IMR-90 (cell line): ENCODE data around the gene MLH1. TPM values are rescaled to one million over a fixed set of nuclear protein-coding genes. Genes with fewer than 3 reads are reported as not detected.

Source experiments
- ATAC-seq: fragments of 200-7000 bp; cut with Tn5 transposase; 2 replicates; pipeline ENCODE4 v1.9.1; 2020; ENCODE audit warnings: low read depth, mild to moderate bottlenecking, moderate library complexity
- BruUV-seq: library from RNA; stranded (reverse); fragments of 400-500 nt; replicated peaks from 2 replicates; lab custom pipeline; 2021; lab: Mats Ljungman, UMichigan
- CTCF ChIA-PET: fragments of 300-600 bp; formaldehyde crosslinking; extraction: SDS; loops from one replicate; lab custom pipeline; 2021; ENCODE audit warnings: antibody characterized with exemption; lab: Yijun Ruan, JAX
- POLR2A ChIA-PET: fragments of 300-600 bp; sonication (Branson Sonifier 250); formaldehyde crosslinking; loops from one replicate; lab custom pipeline; 2022; ENCODE audit warnings: antibody characterized with exemption; ENCODE audit not compliant: unreplicated experiment; lab: Charles Lee
- DNase-seq: peaks from one replicate; pipeline ENCODE4 v3.0.0; 2013
- H2AFZ ChIP-seq: replicated peaks from 2 replicates; pipeline ENCODE3; 2013; ENCODE audit warnings: low read length, mild to moderate bottlenecking; ENCODE audit not compliant: poor library complexity
- H2AK5ac ChIP-seq: 2 replicates; pipeline ENCODE4 v1.6.1; 2013; ENCODE audit warnings: low read depth, low read length, inconsistent platforms
- H2AK9ac ChIP-seq: replicated peaks from 2 replicates; pipeline ENCODE3; 2013; ENCODE audit warnings: mild to moderate bottlenecking, low read depth, low read length, moderate library complexity; ENCODE audit not compliant: poor library complexity
- H2BK120ac ChIP-seq: 2 replicates; pipeline ENCODE4 v1.6.1; 2013; ENCODE audit warnings: low read depth, low read length, inconsistent platforms
- H2BK15ac ChIP-seq: 3 replicates; pipeline ENCODE4 v1.6.1; 2013; ENCODE audit warnings: low read depth, low read length, inconsistent platforms
- H2BK20ac ChIP-seq: 2 replicates; pipeline ENCODE4 v1.6.1; 2013; ENCODE audit warnings: low read depth, mild to moderate bottlenecking, inconsistent platforms, low read length, moderate library complexity
- H2BK5ac ChIP-seq: 2 replicates; pipeline ENCODE4 v1.6.1; 2013; ENCODE audit warnings: mild to moderate bottlenecking, low read depth, low read length, inconsistent platforms; ENCODE audit not compliant: poor library complexity, severe bottlenecking
- H3K14ac ChIP-seq: replicated peaks from 2 replicates; pipeline ENCODE4 v1.6.1; 2013; ENCODE audit warnings: low read depth, low read length, inconsistent platforms
- H3K18ac ChIP-seq: 2 replicates; pipeline ENCODE4 v1.6.1; 2013; ENCODE audit warnings: low read depth, low read length, control low read depth
- H3K23ac ChIP-seq: 2 replicates; pipeline ENCODE4 v1.6.1; 2013; ENCODE audit warnings: low read depth, low read length, inconsistent platforms
- H3K27ac ChIP-seq: 2 replicates; pipeline ENCODE4 v1.5.1; 2013; ENCODE audit warnings: mild to moderate bottlenecking, control low read depth, low read length; ENCODE audit not compliant: insufficient read depth
- H3K27me3 ChIP-seq: 2 replicates; pipeline ENCODE4 v1.6.1; 2013; ENCODE audit warnings: low read length; ENCODE audit not compliant: control insufficient read depth, insufficient read depth
- H3K36me3 ChIP-seq: 2 replicates; pipeline ENCODE4 v1.6.1; 2013; ENCODE audit warnings: low read length, mixed read lengths; ENCODE audit not compliant: control insufficient read depth, insufficient read depth
- H3K4ac ChIP-seq: 2 replicates; pipeline ENCODE4 v1.6.1; 2013; ENCODE audit warnings: low read depth, low read length, inconsistent platforms
- H3K4me1 ChIP-seq: 2 replicates; pipeline ENCODE4 v1.6.1; 2013; ENCODE audit warnings: low read length, mixed read lengths; ENCODE audit not compliant: control insufficient read depth, insufficient read depth
- H3K4me2 ChIP-seq: 2 replicates; pipeline ENCODE4 v1.6.1; 2013; ENCODE audit warnings: low read depth, mild to moderate bottlenecking, control low read depth, low read length, moderate library complexity
- H3K4me3 ChIP-seq: 2 replicates; pipeline ENCODE4 v1.5.1; 2013; ENCODE audit warnings: low read depth, mild to moderate bottlenecking, control low read depth, low read length, moderate library complexity; ENCODE audit not compliant: insufficient read depth
- H3K56ac ChIP-seq: 2 replicates; pipeline ENCODE4 v1.6.1; 2013; ENCODE audit warnings: low read length, inconsistent platforms; ENCODE audit not compliant: insufficient read depth; ENCODE audit errors: extremely low read depth
- H3K79me1 ChIP-seq, 2 experiments: 2 replicates each; pipeline ENCODE4 v1.6.1; 2013; ENCODE audit warnings: low read length in 2 of 2, inconsistent platforms in 1 of 2, low read depth in 1 of 2
- H3K9ac ChIP-seq: 2 replicates; pipeline ENCODE4 v1.6.1; 2013; ENCODE audit warnings: low read depth, low read length, control low read depth
- H3K9me1 ChIP-seq: 2 replicates; pipeline ENCODE4 v1.6.1; 2013; ENCODE audit warnings: low read length, inconsistent platforms; ENCODE audit not compliant: insufficient read depth
- H3K9me3 ChIP-seq: 2 replicates; pipeline ENCODE4 v1.6.1; 2013; ENCODE audit warnings: low read length; ENCODE audit not compliant: control insufficient read depth, insufficient read depth
- H4K20me1 ChIP-seq: 2 replicates; pipeline ENCODE4 v1.6.1; 2013; ENCODE audit warnings: low read length, inconsistent platforms; ENCODE audit not compliant: insufficient read depth
- H4K5ac ChIP-seq: 2 replicates; pipeline ENCODE4 v1.6.1; 2013; ENCODE audit warnings: mild to moderate bottlenecking, low read depth, low read length, control low read depth
- H4K8ac ChIP-seq, 2 experiments: 2 replicates each; pipeline ENCODE4 v1.6.1; 2013; ENCODE audit warnings: low read depth in 2 of 2, low read length in 2 of 2, control low read depth in 1 of 2, inconsistent platforms in 1 of 2
- H4K91ac ChIP-seq: 2 replicates; pipeline ENCODE4 v1.6.1; 2013; ENCODE audit warnings: low read depth, low read length, inconsistent platforms; ENCODE audit not compliant: insufficient read depth
- MAFK ChIP-seq: IDR thresholded peaks from 2 replicates; pipeline ENCODE4 v1.6.1; 2012; ENCODE audit warnings: low read depth, low read length, improper control_type of control experiment
- RAD21 ChIP-seq: IDR thresholded peaks from 2 replicates; pipeline ENCODE4 v1.6.1; 2012; ENCODE audit warnings: low read length, improper control_type of control experiment
- RCOR1 ChIP-seq: IDR thresholded peaks from 2 replicates; pipeline ENCODE4 v1.6.1; 2012; ENCODE audit warnings: mild to moderate bottlenecking, low read length, improper control_type of control experiment; ENCODE audit not compliant: insufficient replicate concordance
- RFX5 ChIP-seq: IDR thresholded peaks from 2 replicates; pipeline ENCODE4 v1.8.0; 2012; ENCODE audit warnings: low read depth, mild to moderate bottlenecking, low read length, moderate library complexity
- WGBS, 2 experiments: methylation state at CpG; one replicate each; pipeline versions ENCODE4 v1.1.5 to v1.1.7; 2013; ENCODE audit warnings: missing lambda C conversion rate in 2 of 2; ENCODE audit not compliant: insufficient read length in 1 of 2; ENCODE audit errors: extremely low coverage in 2 of 2; 5-methylcytosine and 5-hydroxymethylcytosine counted together
- dilution Hi-C: fragments of 300-500 bp; cut with HindIII; formaldehyde crosslinking; loops from one replicate; pipeline ENCODE4 v1.14.3; 2018; ENCODE audit warnings: low sequenced_read_pairs; ENCODE audit not compliant: unreplicated experiment
- in situ Hi-C: fragments of 300-500 bp; cut with MboI; formaldehyde crosslinking; loops from 3 replicates; pipeline ENCODE4 v1.14.3; 2019; ENCODE audit warnings: low sequenced_read_pairs, inconsistent platforms, mixed read lengths
- intact Hi-C: fragments of 100-400 bp; cut with micrococcal nuclease; formaldehyde crosslinking; loops from 2 replicates; pipeline ENCODE4 v1.10.0; 2022
- polyA plus RNA-seq, 3 experiments: library from polyadenylated mRNA; depleted of rRNA; stranded (reverse); fragments of >200 nt; gene quantifications; 2 replicates each; pipeline ENCODE4 v1.2.3, GENCODE V29; 2012; ENCODE audit warnings: low replicate concordance in 1 of 3
- total RNA-seq: library from RNA; depleted of rRNA; stranded (reverse); fragments of >200 nt; gene quantifications from 2 replicates; pipeline ENCODE4 v1.2.3, GENCODE V29; 2012
- TF ChIP-seq, protein P1 (sequence below): conservative IDR thresholded peaks from 2 replicates; pipeline ENCODE4 v1.5.1; 2012; ENCODE audit warnings: mild to moderate bottlenecking, low read depth, low read length, improper control_type of control experiment
- TF ChIP-seq, protein P2 (sequence below): fragments of 150-350 bp; IDR thresholded peaks from 2 replicates; pipeline ENCODE4 v1.6.1; 2017; ENCODE audit warnings: mild to moderate bottlenecking, antibody characterized with exemption, low read length, low read depth

Gene MLH1
- total and polyA plus RNA-seq, 2 of the 4 experiments (the other 2 are of a cell fraction): 30.2 to 54.1 TPM

DNA sequence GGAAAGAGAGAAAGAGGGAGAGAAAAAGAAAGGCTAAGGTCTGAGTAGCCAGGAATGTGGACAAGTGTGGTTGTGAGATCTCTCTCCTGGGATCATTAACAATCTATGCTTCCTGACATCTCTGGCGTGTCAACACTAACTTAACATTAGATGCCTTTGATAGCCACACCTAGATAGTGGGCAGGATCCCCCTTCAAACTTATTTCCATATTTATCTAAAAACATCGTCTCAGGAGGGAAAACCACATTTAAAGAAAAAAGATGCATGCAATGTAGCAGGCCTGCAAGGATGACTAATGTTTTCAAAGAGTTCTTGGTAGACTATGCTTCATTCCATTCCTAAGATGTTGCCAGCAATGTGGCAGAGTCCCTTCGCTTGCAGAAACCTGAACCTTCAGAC, 80.9 kb downstream of the MLH1 start:
- Histone ChIP-seq H2AK9ac (no peak overlapping the region), H3K14ac (0 out of 2 replicates have a peak overlapping the region, but pooled peaks have one; percentile 27), H3K9me1 (peaks cover 4% of the 10 kb centered on the region; the same call in 1 of the 2 replicates), H3K9ac (no peak overlapping the region), H2BK120ac (peak overlapping the region; percentile 75), H2BK15ac (peak overlapping the region; percentile 6; the same call in 1 of the 3 replicates), H2BK5ac (peak overlapping the region; percentile 90), H3K4me1 (peaks cover 11% of the 10 kb centered on the region), H3K18ac (peak overlapping the region; percentile 88; the same call in 1 of the 2 replicates), H4K91ac (no peak overlapping the region), H3K9me3 (no peaks in the 10 kb centered on the region), H3K27ac (peak overlapping the region; percentile 63; the same call in 1 of the 2 replicates), H3K4ac (no peak overlapping the region), H3K23ac (peak overlapping the region; percentile 26; the same call in 1 of the 2 replicates), H3K56ac (no peak overlapping the region), H2AK5ac (0 out of 2 replicates have a peak overlapping the region, but pooled peaks have one; percentile 22), H4K8ac (peak overlapping the region in 1 of 2 experiments; percentile 60; a peak in 2 of 4 replicates), H3K27me3 (no peaks in the 10 kb centered on the region), H2BK20ac (peak overlapping the region; percentile 54; the same call in 1 of the 2 replicates), H3K4me2 (peak overlapping the region; percentile 80; the same call in 1 of the 2 replicates), H3K36me3 (peaks cover 8% of the 10 kb centered on the region), H3K79me1 (peaks cover 8 to 11% of the 10 kb centered on the region in 2 experiments; a peak in 2 of 4 replicates), H2AFZ (no peak overlapping the region), H4K5ac (peak overlapping the region; percentile 85; the same call in 1 of the 2 replicates), H3K4me3 (no peak overlapping the region), H4K20me1 (no peaks in the 10 kb centered on the region; the same call in 1 of the 2 replicates)
- no TSS peak for BruUV-seq
- TF ChIP-seq RFX5: no peak
- TF ChIP-seq RCOR1: no peak
- TF ChIP-seq MAFK: no peak
- TF ChIP-seq, protein P1, sequence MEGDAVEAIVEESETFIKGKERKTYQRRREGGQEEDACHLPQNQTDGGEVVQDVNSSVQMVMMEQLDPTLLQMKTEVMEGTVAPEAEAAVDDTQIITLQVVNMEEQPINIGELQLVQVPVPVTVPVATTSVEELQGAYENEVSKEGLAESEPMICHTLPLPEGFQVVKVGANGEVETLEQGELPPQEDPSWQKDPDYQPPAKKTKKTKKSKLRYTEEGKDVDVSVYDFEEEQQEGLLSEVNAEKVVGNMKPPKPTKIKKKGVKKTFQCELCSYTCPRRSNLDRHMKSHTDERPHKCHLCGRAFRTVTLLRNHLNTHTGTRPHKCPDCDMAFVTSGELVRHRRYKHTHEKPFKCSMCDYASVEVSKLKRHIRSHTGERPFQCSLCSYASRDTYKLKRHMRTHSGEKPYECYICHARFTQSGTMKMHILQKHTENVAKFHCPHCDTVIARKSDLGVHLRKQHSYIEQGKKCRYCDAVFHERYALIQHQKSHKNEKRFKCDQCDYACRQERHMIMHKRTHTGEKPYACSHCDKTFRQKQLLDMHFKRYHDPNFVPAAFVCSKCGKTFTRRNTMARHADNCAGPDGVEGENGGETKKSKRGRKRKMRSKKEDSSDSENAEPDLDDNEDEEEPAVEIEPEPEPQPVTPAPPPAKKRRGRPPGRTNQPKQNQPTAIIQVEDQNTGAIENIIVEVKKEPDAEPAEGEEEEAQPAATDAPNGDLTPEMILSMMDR: no peak
- 0 out of 2 replicates have a peak, but pooled peaks have one; percentile 6 for TF ChIP-seq RAD21
- TF ChIP-seq, protein P2, sequence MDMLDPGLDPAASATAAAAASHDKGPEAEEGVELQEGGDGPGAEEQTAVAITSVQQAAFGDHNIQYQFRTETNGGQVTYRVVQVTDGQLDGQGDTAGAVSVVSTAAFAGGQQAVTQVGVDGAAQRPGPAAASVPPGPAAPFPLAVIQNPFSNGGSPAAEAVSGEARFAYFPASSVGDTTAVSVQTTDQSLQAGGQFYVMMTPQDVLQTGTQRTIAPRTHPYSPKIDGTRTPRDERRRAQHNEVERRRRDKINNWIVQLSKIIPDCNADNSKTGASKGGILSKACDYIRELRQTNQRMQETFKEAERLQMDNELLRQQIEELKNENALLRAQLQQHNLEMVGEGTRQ: no peak
- WGBS, 2 experiments: no CpG with 5 or more reads among the region's 3 CpGs
- dilution Hi-C loops: no loop called here
- in situ Hi-C loops: no loop called here
- ATAC-seq (peak; percentile 82), DNase-seq (peak; percentile 79)
- POLR2A ChIA-PET: no interaction called here
- intact Hi-C loops: loop anchor here (2.0 to 5.0 kb wide), 2 partner anchors 17 to 38 kb away; no protein-coding TSS in a partner anchor
- CTCF ChIA-PET: no interaction called here
